Measurements from ENCODE around the gene GPR132. TPM values are rescaled to one million over a fixed set of nuclear protein-coding genes. Genes with fewer than 3 reads are reported as not detected.

GPR132 gene
- total RNA-seq, 1 experiment from 2014 or later, result not detected

GRCh38 chr14:105049753-105050550 is 15.3 kb downstream of the GPR132 start:
- peaks cover 18% of the 10 kb centered on the region for H3K4me1 ChIP-seq (replicated peaks; ENCODE audit: insufficient read depth)
- CTCF ChIA-PET, result no interaction called here
- no peaks in the 10 kb centered on the region for H4K20me1 ChIP-seq (ENCODE audit: insufficient read depth)
- no peak for TF ChIP-seq EZH2 (IDR thresholded peaks at IDR 0.05; ENCODE audit: low read depth)
- no peak for TF ChIP-seq CTCF (conservative IDR thresholded peaks at IDR 0.05)
- H3K9me3 ChIP-seq (ENCODE audit: insufficient read depth, low read depth), result no peaks in the 10 kb centered on the region
- no peak overlapping the region for H2AFZ ChIP-seq
- no peaks in the 10 kb centered on the region for H3K36me3 ChIP-seq (ENCODE audit: low read depth)
- POLR2A ChIA-PET (ENCODE audit: unreplicated experiment), result interaction anchor here (0.6 kb wide), 1 partner anchor 76 kb away, joined by 3 read pairs; no protein-coding TSS in a partner anchor
- no peak overlapping the region for H3K4me2 ChIP-seq
- peaks cover 13% of the 10 kb centered on the region; the same call in 1 of the 2 replicates for H3F3A ChIP-seq (ENCODE audit: insufficient read depth, low read depth)
- intact Hi-C loops (cut with micrococcal nuclease; ENCODE audit: unreplicated experiment), result loop anchor here (2.0 to 5.0 kb wide), 2 partner anchors 37 to 283 kb away; no protein-coding TSS in a partner anchor
- no peak overlapping the region for H3K4me3 ChIP-seq
- BruUV-seq (replicated peaks), result no TSS peak
- no peaks in the 10 kb centered on the region for H3K27me3 ChIP-seq (ENCODE audit: insufficient read depth, low read depth)
- H3K27ac ChIP-seq, result no peak overlapping the region
- H3K9me2 ChIP-seq (ENCODE audit: insufficient read depth), result no peaks in the 10 kb centered on the region
- no peaks in the 10 kb centered on the region for H3K79me2 ChIP-seq (ENCODE audit: low read depth)
- DNase-seq, result no peak

GRCh38 chr14:105047283-105048016 is 17.8 kb downstream of the GPR132 start:
- no peaks in the 10 kb centered on the region for H3K36me3 ChIP-seq (ENCODE audit: low read depth)
- H4K20me1 ChIP-seq (ENCODE audit: insufficient read depth), result no peaks in the 10 kb centered on the region
- POLR2A ChIA-PET (ENCODE audit: unreplicated experiment), result no interaction called here
- BruUV-seq (replicated peaks), result no TSS peak
- intact Hi-C loops (cut with micrococcal nuclease; ENCODE audit: unreplicated experiment), result loop anchor here (5.0 kb wide), 1 partner anchor 280 kb away; no protein-coding TSS in a partner anchor
- TF ChIP-seq EZH2 (IDR thresholded peaks at IDR 0.05; ENCODE audit: low read depth) (no peak), CTCF (conservative IDR thresholded peaks at IDR 0.05) (no peak)
- H3K9me3 ChIP-seq (ENCODE audit: insufficient read depth, low read depth), result no peaks in the 10 kb centered on the region
- DNase-seq, result no peak
- no peak overlapping the region for H3K4me3 ChIP-seq
- no peak overlapping the region for H2AFZ ChIP-seq
- H3F3A ChIP-seq (ENCODE audit: insufficient read depth, low read depth), result peaks cover 15% of the 10 kb centered on the region; the same call in 1 of the 2 replicates
- H3K27me3 ChIP-seq (ENCODE audit: insufficient read depth, low read depth), result no peaks in the 10 kb centered on the region
- H3K9me2 ChIP-seq (ENCODE audit: insufficient read depth), result no peaks in the 10 kb centered on the region
- CTCF ChIA-PET, result no interaction called here
- no peak overlapping the region for H3K27ac ChIP-seq
- H3K79me2 ChIP-seq (ENCODE audit: low read depth), result no peaks in the 10 kb centered on the region
- H3K4me2 ChIP-seq, result no peak overlapping the region
- H3K4me1 ChIP-seq (replicated peaks; ENCODE audit: insufficient read depth), result peaks cover 18% of the 10 kb centered on the region

GRCh38 chr14:105046891-105047282 is 18.3 kb downstream of the GPR132 start:
- Histone ChIP-seq H3F3A (ENCODE audit: insufficient read depth, low read depth) (peaks cover 9% of the 10 kb centered on the region; the same call in 1 of the 2 replicates), H3K9me3 (ENCODE audit: insufficient read depth, low read depth) (no peaks in the 10 kb centered on the region), H4K20me1 (ENCODE audit: insufficient read depth) (no peaks in the 10 kb centered on the region), H3K27me3 (ENCODE audit: insufficient read depth, low read depth) (no peaks in the 10 kb centered on the region), H3K79me2 (ENCODE audit: low read depth) (no peaks in the 10 kb centered on the region), H3K4me2 (no peak overlapping the region), H3K4me3 (no peak overlapping the region), H2AFZ (no peak overlapping the region), H3K27ac (no peak overlapping the region), H3K36me3 (ENCODE audit: low read depth) (no peaks in the 10 kb centered on the region), H3K4me1 (replicated peaks; ENCODE audit: insufficient read depth) (peaks cover 12% of the 10 kb centered on the region), H3K9me2 (ENCODE audit: insufficient read depth) (no peaks in the 10 kb centered on the region)
- no peak for DNase-seq
- TF ChIP-seq CTCF (conservative IDR thresholded peaks at IDR 0.05) (no peak), EZH2 (IDR thresholded peaks at IDR 0.05; ENCODE audit: low read depth) (no peak)
- intact Hi-C loops (cut with micrococcal nuclease; ENCODE audit: unreplicated experiment), result loop anchor here (5.0 kb wide), 1 partner anchor 280 kb away; no protein-coding TSS in a partner anchor
- CTCF ChIA-PET, result interaction anchor here (0.7 to 1.1 kb wide), 3 partner anchors 70 to 1479 kb away, joined by 5 to 9 read pairs (median 6); no protein-coding TSS in a partner anchor
- BruUV-seq (replicated peaks), result no TSS peak
- POLR2A ChIA-PET (ENCODE audit: unreplicated experiment), result no interaction called here

All from PC-9 (cell line).